NCI-H526 treated with DMSO at 0.1 percent for 48 hours (cell line): Measurements from ENCODE around the gene ACTL7B.
"Not testable (repeated sequence)": the region's sequence is repeated elsewhere in the genome, so short reads cannot be mapped to it uniquely, and the experiment has no call there.

Experiments
- DNase-seq: peaks from one replicate; lab custom pipeline; 2025; lab: John Stamatoyannopoulos, UW

Gene ACTL7B

GRCh38 chr9:108855888-108856287, at the start of gene ACTL7B:
Gene ACTL7B (minus strand): TSS chr9:108855986. CDS start chr9:108855930, 56 bp downstream.
- no peak for DNase-seq

DNA sequence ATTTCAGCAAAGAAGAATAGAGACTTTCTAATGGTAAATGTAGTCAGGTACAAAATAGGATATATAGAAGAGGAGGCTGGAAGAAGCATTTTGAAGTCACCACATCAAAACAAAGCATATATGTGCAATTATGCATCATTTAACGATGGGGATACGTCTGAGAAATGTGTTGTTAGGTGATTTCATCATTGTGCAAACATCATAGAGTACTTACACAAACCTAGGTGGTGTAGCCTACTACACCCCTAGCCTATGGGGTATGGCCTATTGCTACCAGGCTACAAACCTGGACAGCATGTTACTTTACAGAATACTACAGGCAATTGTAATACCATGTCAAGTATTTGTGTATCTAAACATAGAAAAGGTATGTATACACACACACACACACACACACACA, 49.7 kb upstream of the ACTL7B start:
- DNase-seq: no peak

- no peak for DNase-seq
These were observed 48.4 kb upstream of the ACTL7B start for GRCh38 chr9:108904161-108904560.

GRCh38 chr9:108903420-108904103, 47.8 kb upstream of the ACTL7B start:
- no peak for DNase-seq

DNA sequence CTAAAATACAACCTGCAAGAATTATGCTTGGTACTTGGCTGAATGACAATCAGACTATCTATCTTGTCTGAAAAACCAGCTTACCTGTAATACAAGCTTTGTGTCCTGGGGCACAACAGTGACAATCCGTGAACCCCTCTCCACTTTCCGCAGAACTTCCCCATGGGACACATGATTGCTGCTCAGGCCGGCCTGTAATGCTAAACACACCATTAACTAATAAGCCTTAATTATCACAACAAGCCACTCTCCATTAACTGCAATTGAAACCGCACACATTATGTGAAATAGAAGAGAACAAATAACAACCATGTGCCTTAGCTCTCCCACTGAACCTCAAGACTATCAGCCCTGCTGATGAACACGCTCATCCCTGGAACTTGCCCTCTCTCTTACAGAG, 44.4 kb upstream of the ACTL7B start:
- DNase-seq: no peak

GRCh38 chr9:108899023-108899695, 43.4 kb upstream of the ACTL7B start:
- DNase-seq: not testable (repeated sequence)

- DNase-seq: no peak
These were observed 41.7 kb upstream of the ACTL7B start for GRCh38 chr9:108897324-108898096.

DNA sequence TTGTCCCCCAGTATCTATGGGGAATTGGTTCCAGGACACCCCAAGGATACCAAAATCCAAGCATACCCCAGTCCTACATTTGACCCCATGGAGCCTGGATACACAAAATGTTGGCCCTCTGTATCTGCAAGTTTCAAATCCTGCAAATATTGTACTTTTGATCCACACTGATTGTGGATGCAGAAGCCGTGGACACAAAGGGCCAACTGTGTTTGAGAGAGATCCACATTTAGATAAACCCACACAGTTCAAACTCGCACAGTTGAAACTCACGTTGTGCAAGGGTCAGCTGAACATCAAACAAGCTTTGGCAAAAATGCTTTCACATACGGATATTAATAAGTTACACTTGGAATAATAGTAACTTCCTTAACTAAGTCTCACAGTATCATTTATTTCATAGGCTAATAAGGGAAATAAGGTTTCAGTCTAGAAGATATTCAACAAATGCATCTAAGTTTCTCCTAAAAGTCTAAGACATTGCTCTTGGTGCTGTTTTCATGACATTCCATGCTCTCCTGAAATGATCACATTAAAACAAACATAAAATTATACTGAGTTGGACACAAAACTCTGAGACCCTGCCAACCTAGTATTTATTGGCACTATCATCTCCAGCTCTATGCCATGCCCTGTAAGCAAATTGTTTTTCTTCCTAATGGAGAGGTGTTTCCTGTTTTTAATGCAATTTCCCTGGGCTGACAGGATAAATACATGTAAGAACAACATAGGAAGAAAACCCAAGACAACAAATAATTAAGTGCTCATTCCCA, 38.6 kb upstream of the ACTL7B start:
- DNase-seq: no peak

DNA sequence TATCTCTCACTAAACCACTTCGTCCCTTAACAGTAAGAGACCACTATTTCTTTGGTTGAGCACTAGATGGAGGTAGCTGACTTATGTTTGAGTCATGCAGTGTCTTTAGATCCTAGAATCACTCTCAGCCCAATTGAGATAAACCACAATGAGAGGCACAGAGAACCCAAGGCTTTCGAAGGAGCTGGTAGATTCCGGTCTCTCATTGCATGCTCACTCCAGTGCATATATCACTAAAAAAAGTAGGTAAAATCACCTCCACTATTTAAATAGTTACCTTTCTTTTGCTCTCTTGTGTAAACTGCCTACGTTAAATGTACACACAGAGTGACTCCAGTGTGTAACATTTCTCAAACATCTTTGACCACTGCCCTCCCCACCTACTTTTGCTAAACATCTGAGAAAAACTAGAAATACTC, 33.9 kb upstream of the ACTL7B start:
- DNase-seq: no peak

- not testable (repeated sequence) for DNase-seq
These were observed 30.9 kb upstream of the ACTL7B start for GRCh38 chr9:108886594-108887271.

GRCh38 chr9:108885643-108886348, 30.0 kb upstream of the ACTL7B start:
- DNase-seq: no peak

- no peak for DNase-seq
These were observed 28.9 kb upstream of the ACTL7B start for GRCh38 chr9:108884701-108885100.

- no peak for DNase-seq
These were observed 27.3 kb upstream of the ACTL7B start for GRCh38 chr9:108883085-108883484.

DNA sequence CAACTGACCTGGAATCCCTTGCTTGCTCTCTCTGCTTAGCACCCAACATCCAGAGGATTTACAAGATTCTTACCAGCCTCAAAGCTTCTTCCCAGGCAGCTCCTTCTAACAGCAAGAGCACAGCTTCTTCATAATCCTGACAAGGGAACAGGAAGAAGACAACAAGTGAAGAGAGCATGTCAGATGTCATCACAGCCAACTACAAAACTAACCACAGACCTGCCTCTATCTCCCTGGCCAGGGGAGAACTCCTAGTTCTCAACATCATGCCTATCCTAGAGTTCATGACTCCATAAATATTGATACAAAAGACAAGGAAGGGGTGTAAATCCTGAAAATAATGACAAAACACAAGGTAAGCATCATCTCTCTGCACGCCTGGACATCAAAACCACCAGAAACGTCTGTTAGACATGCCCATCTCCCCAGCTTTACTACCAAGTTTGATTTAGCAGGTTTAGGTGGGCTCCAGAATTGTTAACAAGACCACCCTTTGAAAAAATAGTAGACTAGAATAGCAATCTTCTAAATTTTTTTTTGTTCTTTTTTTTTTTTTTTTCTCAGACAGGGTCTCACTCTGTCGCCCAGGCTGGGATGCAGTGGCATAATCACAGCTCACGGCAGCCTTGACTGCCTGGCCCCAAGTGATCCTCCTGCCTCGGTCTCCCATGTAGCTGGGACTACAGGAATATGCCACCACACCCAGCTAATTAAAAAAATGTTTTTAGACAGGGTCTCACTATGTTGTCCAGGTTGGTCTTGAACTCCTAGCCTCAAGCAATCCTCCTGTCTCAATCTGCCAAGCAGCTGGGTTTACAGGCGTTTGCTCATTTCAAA, 26.5 kb upstream of the ACTL7B start:
- DNase-seq: no peak

DNA sequence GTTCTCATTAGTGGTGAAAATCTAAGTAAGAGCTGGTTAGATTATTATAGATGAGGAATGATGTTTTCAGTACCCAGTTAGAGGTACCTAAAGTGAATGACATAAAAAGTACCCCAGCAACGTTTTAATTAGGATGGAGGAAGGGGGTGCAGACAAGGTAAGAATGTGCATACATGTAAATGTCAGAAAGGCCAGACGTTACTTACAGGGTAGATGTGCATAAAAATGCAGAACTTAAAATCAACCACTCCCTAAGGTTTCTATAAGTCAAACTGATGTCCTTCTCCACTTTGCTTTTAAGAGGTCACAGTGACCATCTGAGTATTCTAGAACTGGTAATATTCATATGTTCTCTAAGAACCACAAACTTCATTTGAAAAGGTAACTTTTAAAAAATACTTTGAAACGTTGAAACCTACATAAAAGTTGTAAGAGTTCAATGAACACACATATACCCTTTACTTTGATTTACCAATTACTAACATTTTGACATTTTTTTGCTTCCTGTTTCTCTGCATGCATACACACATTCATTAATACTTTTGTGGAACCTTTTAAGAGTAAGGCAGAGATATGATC, 25.0 kb upstream of the ACTL7B start:
- no peak for DNase-seq

GRCh38 chr9:108877524-108877923, 21.7 kb upstream of the ACTL7B start:
- DNase-seq: no peak

- DNase-seq: no peak
These were observed 20.6 kb upstream of the ACTL7B start for GRCh38 chr9:108876425-108876824.

GRCh38 chr9:108874058-108874788, 18.4 kb upstream of the ACTL7B start:
- peak; percentile 39 for DNase-seq
